GM12874 (cell line): ENCODE data around the gene KLF9.

Experiments
- CTCF ChIP-seq: IDR thresholded peaks from 2 replicates; pipeline ENCODE4 v1.5.1; 2011; ENCODE audit warnings: low read depth, mild to moderate bottlenecking, control low read depth, low read length, moderate library complexity; ENCODE audit not compliant: insufficient read depth

Gene KLF9

GRCh38 chr9:70408393-70409040 is 5.9 kb downstream of the KLF9 start:
- TF ChIP-seq CTCF: no peak

GRCh38 chr9:70407081-70407503 is 7.4 kb downstream of the KLF9 start:
- TF ChIP-seq CTCF: no peak

- TF ChIP-seq CTCF: no peak
These were observed 8.0 kb downstream of the KLF9 start for GRCh38 chr9:70406434-70406862.

- TF ChIP-seq CTCF: no peak
These were observed 8.5 kb downstream of the KLF9 start for GRCh38 chr9:70405808-70406433.

DNA sequence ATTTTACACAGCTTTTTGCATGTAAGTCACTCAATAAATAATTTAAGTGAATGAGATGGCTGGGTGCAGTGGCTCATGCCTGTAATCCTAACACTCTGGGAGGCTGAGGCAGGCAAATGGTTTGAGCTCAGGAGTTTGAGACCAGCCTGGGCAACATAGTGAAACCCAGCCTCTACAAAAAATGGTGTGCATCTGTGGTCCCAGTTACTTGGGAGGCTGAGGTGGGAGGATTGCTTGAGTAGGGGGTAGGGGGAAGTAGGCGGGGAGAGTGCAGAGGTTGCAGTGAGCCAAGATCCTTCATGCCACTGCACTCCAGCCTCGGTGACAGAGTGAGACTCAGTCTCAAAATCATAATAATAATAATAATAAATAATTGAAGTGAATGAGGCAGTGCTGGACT is 10.2 kb downstream of the KLF9 start:
- TF ChIP-seq CTCF: no peak

DNA sequence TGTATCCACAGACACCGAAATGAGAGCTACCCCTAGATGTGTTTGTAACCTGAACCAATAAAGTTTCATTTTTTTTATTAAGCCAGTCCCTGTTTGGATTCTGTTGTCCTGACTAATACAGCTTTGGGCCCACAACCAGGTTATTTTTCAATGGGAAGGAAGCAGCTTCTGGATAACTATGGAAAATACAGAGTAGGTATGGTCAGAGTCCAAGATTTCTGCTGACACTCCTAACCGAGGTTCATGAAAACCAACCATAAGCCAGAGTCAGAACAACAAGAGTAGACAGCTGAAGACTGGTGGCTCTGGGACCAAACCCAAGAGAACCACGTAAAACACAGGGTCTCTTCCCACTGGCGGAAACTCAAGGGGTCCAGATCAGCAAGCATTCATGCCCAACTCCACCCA is 10.8 kb downstream of the KLF9 start:
- TF ChIP-seq CTCF: no peak

GRCh38 chr9:70403166-70403565 is 11.3 kb downstream of the KLF9 start:
- no peak for TF ChIP-seq CTCF
